EH (cell line): Measurements from ENCODE around the gene NDUFA1.
"Not testable (repeated sequence)": the region's sequence is repeated elsewhere in the genome, so short reads cannot be mapped to it uniquely, and the experiment has no call there.

Source experiments
- DNase-seq: peaks from one replicate; pipeline ENCODE4 v3.0.0-alpha.2; 2015; ENCODE audit warnings: low read depth

NDUFA1 gene

DNA sequence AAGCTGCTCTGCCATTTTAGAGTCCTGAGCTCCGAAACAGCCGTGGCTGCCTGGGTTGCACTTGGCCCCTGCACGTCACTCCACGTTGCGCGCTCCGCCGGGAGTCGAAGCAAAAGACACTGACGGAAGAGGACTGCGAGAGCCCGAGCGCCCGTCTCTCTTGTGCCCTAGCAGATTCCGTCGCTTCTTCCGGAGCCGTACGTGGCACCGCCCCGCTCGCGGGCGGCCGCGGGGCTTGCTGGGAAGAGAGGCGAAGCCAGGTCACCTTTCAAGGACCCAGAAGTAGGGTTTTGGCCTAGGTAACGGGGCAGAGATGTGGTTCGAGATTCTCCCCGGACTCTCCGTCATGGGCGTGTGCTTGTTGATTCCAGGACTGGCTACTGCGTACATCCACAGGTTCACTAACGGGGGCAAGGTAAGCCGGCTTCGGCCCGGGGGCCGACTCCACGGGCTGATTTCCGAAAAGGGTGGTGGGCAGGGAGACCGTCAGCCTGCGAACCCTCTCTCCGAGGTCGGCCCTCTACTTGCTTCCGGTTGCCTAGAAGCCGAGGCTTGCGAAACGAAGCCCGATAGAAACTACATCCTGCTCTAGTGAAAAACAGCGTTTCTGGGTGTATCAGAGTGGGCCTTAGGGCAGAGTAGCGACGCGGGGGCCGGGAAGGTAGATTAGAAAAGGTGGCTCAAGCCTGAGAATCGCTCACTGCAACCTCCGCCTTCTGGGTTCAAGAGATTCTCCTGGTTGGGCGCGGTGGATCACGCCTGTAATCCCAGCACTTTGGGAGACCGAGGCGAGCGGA is at the start of gene NDUFA1, which contains the start of gene RNF113A:
Gene NDUFA1 (plus strand): TSS at position 234 of the 797 bp plus-strand sequence. CDS start 80 bp downstream, at position 314.
Gene RNF113A (minus strand): TSS at position 135 of the 797 bp plus-strand sequence. CDS start 120 bp downstream, at position 15.
- peak; percentile 88 for DNase-seq

DNA sequence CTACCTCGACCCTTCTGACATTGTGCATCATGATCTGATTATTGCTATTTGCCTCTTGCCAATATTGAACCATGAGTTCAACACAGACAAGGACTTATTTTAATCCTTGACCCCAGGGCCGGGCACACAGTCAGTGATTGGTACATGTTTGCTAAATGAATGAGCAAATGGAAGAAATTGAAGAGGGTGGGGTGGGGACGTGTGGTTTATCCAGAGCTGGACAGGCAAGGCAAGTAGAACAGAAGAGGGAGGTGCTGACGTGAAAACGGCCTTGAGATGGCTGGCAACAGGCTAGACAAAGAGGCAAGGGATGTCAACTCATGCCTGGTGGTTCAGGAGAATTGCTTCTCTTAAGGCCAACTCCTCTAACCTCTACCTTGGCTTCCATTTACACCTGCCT is 47.4 kb upstream of the NDUFA1 start:
- DNase-seq = not testable (repeated sequence)

- DNase-seq = peak; percentile 45
Observed at GRCh38 chrX:119826399-119826959, 45.2 kb upstream of the NDUFA1 start.

- no peak for DNase-seq
Observed at GRCh38 chrX:119828446-119828845, 43.2 kb upstream of the NDUFA1 start.

GRCh38 chrX:119833905-119834304 is 37.7 kb upstream of the NDUFA1 start:
- DNase-seq = no peak

- DNase-seq = peak; percentile 98
Observed at GRCh38 chrX:119852382-119853353, 19.0 kb upstream of the NDUFA1 start, which contains the start of gene UPF3B. Gene UPF3B (minus strand): TSS chrX:119852963. CDS start chrX:119852928, 35 bp downstream.

DNA sequence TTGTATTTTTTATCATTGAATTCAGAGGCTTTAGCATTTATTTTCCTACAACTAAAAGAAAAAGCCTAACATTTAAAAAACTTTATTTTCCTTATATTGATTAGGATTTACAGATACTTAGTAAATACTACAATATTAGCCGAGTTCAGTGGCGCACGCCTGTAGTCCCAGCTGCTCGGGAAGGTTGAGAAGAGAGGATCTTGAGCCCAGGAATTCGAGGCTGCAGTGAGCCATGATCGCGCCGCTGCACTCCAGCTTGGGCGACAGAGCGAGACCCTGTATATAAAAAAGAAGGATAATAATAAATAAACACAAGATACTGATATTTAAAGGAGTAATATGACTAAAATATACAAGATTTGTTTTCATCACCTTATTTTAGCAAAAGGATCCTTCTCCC is 18.2 kb upstream of the NDUFA1 start:
- peak; percentile 4 for DNase-seq

- peak; percentile 62 for DNase-seq
Observed at GRCh38 chrX:119870626-119871131, 953 bp upstream of the NDUFA1 start.

DNA sequence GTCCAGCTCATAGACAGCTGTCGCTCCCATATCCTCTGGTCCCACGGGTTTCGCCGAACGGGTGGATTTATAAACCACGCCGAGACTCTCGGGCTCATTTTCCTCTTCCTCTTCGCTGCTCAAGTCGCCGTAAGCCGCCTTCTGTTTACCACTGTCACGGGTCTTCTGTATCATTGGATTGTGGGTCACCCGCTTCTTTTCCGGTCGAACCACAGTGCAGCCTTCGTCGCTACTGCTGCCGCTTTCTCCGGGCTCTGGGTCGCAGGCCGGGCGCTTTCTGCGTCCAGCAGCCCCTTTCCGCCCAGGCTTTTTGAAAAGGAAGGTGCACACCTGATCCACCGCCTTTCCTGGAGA is 410 bp upstream of the NDUFA1 start:
- DNase-seq = no peak

DNA sequence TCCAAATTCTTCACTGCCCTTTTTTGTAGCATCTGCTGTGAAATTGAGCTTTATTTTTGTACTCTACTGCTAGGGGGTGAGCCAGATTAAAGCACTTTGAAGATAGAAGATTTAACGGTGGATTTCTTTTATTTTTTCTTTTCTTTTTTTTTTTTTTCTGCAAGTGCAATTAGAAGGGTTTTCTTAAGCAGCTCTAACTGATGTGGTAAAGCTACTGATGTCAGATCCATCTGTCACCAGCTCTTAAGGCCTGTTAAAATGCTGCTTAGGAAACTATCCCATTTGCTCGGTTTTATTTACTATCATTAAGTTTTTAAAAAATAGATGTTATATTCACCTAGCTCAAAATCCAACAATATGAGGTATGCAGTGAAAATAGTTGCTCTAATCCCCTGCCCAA is 7.1 kb downstream of the NDUFA1 start:
- no peak for DNase-seq

DNA sequence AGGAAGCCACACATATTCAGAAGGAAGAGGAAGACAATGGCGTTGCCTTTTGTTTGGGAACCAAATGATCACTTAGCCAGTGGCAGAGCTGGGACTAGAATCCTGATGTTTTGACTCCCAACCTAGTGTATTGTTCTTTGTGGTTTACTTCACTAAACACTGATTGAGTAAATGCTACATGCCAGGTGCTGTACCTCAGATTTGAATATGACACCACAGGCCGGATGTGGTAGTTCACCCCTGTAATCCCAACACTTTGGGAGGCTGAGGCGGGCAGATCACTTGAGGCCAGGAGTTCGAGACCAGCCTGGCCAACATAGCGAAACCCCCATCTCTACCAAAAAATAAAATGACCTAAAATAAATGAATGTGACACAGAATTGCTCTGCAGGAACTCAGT is 8.4 kb downstream of the NDUFA1 start:
- no peak for DNase-seq

GRCh38 chrX:119880552-119881437 is 9.2 kb downstream of the NDUFA1 start:
- peak; percentile 64 for DNase-seq

DNA sequence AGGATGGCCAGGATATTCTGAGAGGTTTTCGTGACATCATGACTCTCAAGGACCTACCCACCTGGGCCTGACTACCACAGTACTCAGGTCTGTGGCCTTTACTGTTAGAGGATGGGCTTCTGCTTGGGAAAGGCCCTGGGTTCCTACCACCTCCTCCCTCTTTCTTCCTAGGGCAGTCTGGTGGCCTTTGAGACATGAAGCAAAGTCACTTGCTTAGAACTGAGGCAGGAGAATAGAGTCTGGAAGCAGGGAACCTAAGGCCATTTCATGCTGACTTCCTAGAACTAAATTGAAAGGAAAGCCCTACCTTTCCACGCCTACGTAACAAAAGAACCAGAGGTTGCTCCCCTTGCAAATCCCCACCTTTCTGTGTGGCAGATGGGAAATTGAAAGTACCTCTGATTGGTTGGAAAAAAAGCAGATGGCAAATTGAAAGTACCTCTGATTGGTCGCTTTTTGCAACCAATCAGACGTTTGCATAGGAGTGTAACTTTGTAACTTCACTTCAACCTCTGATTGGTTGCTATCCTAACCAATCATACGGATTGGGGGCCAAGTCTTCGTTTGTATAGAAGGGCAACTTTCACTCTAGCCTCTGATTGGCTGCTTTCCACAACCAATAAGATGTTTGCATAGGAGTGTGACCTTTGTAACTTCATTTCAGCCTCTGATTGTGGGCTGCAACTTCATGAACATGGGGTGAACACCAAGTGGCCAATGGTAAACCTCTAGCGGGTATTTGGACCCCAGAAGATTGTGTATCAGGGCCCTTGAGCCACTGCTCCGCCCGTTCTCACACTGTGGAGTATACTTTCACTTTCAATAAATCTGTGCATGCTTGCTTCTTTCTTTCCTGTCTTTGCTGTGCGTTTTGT is 14.2 kb downstream of the NDUFA1 start:
- peak; percentile 37 for DNase-seq

- peak; percentile 65 for DNase-seq
Observed at GRCh38 chrX:119887721-119888425, 16.2 kb downstream of the NDUFA1 start.

DNA sequence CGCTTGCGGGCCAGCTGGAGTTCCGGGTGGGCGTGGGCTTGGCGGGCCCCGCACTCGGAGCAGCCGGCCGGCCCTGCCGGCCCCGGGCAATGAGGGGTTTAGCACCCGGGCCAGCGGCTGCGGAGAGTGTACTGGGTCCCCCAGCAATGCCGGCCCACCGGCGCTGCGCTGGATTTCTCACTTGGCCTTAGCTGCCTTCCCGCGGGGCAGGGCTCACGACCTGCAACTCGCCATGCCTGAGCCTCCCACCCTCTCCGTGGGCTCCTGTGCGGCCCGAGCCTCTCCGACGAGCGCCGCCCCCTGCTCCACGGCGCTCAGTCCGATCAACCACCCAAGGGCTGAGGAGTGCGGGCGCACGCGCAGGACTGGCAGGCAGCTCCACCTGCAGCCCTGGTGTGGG is 19.0 kb downstream of the NDUFA1 start:
- not testable (repeated sequence) for DNase-seq

GRCh38 chrX:119891961-119892692 is 20.5 kb downstream of the NDUFA1 start:
- peak; percentile 51 for DNase-seq

DNA sequence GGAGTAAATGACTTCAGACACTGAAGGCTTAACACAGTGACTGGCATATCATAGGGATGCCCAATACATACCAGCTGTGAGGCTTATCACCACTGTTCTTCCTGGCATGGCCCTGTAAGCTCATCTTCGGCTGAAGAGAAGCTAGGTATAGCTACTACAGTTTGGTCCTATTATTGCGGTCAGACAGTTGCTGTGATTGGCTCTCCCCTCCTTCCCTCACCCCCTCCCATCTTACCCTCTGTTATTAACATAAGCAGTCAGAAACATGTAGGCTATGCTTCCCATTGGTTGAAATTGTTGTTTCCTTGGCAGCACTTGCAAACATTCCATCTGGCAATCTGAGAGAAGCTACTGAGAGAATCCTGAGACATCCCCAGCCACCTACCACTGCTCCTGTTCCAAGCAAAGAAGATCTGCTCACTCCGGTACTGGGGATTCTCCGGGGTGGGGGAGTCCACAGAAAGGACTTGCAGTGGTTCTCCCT is 24.3 kb downstream of the NDUFA1 start, which contains the start of gene AKAP14:
Gene AKAP14 (plus strand): TSS at position 51 of the 484 bp plus-strand sequence. CDS start 7,331 bp downstream, outside the sequence.
- DNase-seq = peak; percentile 24

DNA sequence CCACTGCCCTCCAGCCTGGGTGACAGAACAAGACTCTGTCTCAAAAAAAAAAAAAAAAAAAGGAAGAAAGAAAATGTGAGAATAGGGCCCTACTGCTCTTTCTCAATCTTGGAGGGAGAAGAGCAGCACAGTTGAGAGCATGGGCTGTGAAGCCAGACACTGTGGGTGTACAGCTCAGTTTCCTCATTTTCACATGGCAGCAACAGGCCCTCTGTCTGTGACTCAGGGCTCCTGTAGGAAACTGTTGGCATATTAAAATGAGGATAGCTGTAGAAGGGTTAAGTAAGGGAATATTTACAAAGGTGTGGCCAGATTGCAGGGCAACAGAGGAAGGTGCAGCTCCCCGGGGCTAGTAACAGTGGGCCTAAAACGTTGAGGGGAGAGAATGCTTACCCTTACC is 27.5 kb downstream of the NDUFA1 start:
- DNase-seq = no peak
